Smooth muscle cell (in vitro differentiated cells): ENCODE data around the gene RAB27A. TPM values are rescaled to one million over a fixed set of nuclear protein-coding genes. Genes with fewer than 3 reads are reported as not detected.

Experiments used
- DNase-seq: peaks from one replicate; lab custom pipeline; 2025; ENCODE audit not compliant: unreplicated experiment; lab: John Stamatoyannopoulos, UW
- H2AFZ ChIP-seq: fragments of 200-600 bp; sonication (generic); 2 replicates; pipeline ENCODE4 v1.6.0; 2016; ENCODE audit warnings: antibody characterized with exemption, low read depth, mild to moderate bottlenecking
- H3F3A ChIP-seq: fragments of 200-600 bp; sonication (generic); 2 replicates; pipeline ENCODE4 v1.6.0; 2017; ENCODE audit warnings: antibody characterized with exemption, low read depth
- H3K27ac ChIP-seq: fragments of 200-600 bp; sonication (generic); 2 replicates; pipeline ENCODE4 v1.5.1; 2016; ENCODE audit warnings: low read depth, mild to moderate bottlenecking
- H3K27me3 ChIP-seq: fragments of 200-600 bp; sonication (generic); 2 replicates; pipeline ENCODE4 v1.6.1; 2016; ENCODE audit warnings: low read depth, mild to moderate bottlenecking
- H3K36me3 ChIP-seq: fragments of 200-600 bp; sonication (generic); 2 replicates; pipeline ENCODE4 v1.5.1; 2016; ENCODE audit warnings: low read depth
- H3K4me1 ChIP-seq: fragments of 200-600 bp; sonication (generic); 2 replicates; pipeline ENCODE4 v1.5.1; 2016; ENCODE audit warnings: low read depth
- H3K4me2 ChIP-seq: fragments of 200-600 bp; sonication (generic); 2 replicates; pipeline ENCODE4 v1.6.0; 2016; ENCODE audit warnings: mild to moderate bottlenecking
- H3K4me3 ChIP-seq: fragments of 200-600 bp; sonication (generic); 2 replicates; pipeline ENCODE4 v1.5.1; 2016; ENCODE audit warnings: mild to moderate bottlenecking
- H3K79me2 ChIP-seq: fragments of 200-600 bp; sonication (generic); 2 replicates; pipeline ENCODE4 v1.6.0; 2016; ENCODE audit warnings: low read depth, mild to moderate bottlenecking
- H3K9ac ChIP-seq: fragments of 200-600 bp; sonication (generic); 2 replicates; pipeline ENCODE4 v1.6.0; 2016; ENCODE audit warnings: low read depth
- H3K9me3 ChIP-seq: fragments of 200-600 bp; sonication (generic); replicated peaks from 2 replicates; pipeline ENCODE4 v1.5.1; 2016; ENCODE audit warnings: low read depth
- H4K20me1 ChIP-seq: fragments of 200-600 bp; sonication (generic); 2 replicates; pipeline ENCODE4 v1.6.0; 2016; ENCODE audit warnings: low read depth
- WGBS: methylation state at CpG from one replicate; pipeline ENCODE4 v1.1.7; 2016; ENCODE audit warnings: low lambda C conversion rate; 5-methylcytosine and 5-hydroxymethylcytosine counted together
- polyA plus RNA-seq: library from polyadenylated mRNA; unstranded; fragments of >200 nt; fragmentation: Nextera tagmentation; extraction: Ambion mirVana; gene quantifications from 2 replicates; pipeline ENCODE4 v1.2.1, GENCODE V29; 2016
- total RNA-seq: library from RNA; depleted of rRNA; stranded (reverse); fragments of >200 nt; gene quantifications from 2 replicates; pipeline ENCODE4 v1.2.3, GENCODE V29; 2014
- TF ChIP-seq, protein P1 (sequence below): fragments of 200-600 bp; sonication (generic); IDR thresholded peaks from 2 replicates; pipeline ENCODE4 v1.5.1; 2017; ENCODE audit warnings: borderline replicate concordance, mild to moderate bottlenecking, antibody characterized with exemption; ENCODE audit not compliant: insufficient read depth, poor library complexity, severe bottlenecking

RAB27A gene
- total and polyA plus RNA-seq, 2 experiments from 2014 or later, result 14.6 to 15.6 TPM

DNA sequence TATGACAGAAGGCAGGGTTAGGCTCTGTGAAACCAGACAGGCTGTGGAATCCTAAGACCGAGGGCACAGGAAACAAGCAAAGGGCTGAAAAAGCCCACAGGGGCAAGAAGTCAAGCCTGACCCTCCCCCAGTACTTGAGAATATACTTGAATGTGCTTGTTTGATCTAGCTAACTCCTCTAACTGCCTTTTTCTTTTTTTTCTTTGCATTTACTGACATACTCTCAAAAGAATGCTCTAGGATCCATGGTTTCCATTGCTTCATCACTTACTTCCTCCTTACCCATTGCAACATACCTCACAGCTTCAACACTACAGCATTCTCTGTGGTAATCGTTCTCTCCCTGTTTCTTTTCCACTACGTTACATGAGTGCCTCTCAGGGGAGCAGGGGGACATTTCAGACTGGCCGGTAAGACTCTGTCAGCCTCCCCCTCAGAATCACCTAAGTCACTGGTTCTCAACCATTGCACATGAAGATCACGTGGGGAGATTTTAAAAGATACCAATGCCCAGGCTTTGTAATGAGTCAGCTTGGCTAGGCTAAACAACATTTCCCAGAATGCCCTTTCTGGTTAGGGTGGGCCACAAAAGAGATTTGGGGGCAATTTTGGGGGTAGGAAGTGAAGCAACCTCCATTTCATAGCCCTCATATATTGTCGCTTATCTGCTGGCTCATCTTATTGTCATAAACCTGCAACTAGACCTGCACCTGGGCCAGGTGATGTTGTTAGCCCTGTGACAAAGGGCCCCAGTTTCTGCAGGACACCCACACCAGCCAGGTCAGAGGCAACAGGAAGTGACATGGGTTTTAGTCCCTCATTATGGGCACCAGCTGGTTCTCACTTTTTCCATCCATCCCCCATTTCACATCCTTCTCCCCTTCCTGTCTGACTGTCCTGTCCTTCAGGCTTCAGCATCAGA, 68.3 kb downstream of the RAB27A start:
- no peak overlapping the region for H3K4me3 ChIP-seq
- WGBS, result 29% methylated on average over 6 of the region's 6 CpGs
- no peaks in the 10 kb centered on the region for H4K20me1 ChIP-seq
- H2AFZ ChIP-seq, result no peak overlapping the region
- no peaks in the 10 kb centered on the region for H3K9me3 ChIP-seq
- no peaks in the 10 kb centered on the region for H3K79me2 ChIP-seq
- peak overlapping the region; percentile 72 for H3K4me2 ChIP-seq
- DNase-seq, result no peak
- H3K27ac ChIP-seq, result peak overlapping the region; percentile 94
- no peaks in the 10 kb centered on the region for H3K36me3 ChIP-seq
- H3F3A ChIP-seq, result peaks cover 4% of the 10 kb centered on the region
- TF ChIP-seq, protein P1, sequence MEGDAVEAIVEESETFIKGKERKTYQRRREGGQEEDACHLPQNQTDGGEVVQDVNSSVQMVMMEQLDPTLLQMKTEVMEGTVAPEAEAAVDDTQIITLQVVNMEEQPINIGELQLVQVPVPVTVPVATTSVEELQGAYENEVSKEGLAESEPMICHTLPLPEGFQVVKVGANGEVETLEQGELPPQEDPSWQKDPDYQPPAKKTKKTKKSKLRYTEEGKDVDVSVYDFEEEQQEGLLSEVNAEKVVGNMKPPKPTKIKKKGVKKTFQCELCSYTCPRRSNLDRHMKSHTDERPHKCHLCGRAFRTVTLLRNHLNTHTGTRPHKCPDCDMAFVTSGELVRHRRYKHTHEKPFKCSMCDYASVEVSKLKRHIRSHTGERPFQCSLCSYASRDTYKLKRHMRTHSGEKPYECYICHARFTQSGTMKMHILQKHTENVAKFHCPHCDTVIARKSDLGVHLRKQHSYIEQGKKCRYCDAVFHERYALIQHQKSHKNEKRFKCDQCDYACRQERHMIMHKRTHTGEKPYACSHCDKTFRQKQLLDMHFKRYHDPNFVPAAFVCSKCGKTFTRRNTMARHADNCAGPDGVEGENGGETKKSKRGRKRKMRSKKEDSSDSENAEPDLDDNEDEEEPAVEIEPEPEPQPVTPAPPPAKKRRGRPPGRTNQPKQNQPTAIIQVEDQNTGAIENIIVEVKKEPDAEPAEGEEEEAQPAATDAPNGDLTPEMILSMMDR, result no peak
- no peaks in the 10 kb centered on the region for H3K27me3 ChIP-seq
- peaks cover 3% of the 10 kb centered on the region for H3K4me1 ChIP-seq
- peak overlapping the region; percentile 78 for H3K9ac ChIP-seq

DNA sequence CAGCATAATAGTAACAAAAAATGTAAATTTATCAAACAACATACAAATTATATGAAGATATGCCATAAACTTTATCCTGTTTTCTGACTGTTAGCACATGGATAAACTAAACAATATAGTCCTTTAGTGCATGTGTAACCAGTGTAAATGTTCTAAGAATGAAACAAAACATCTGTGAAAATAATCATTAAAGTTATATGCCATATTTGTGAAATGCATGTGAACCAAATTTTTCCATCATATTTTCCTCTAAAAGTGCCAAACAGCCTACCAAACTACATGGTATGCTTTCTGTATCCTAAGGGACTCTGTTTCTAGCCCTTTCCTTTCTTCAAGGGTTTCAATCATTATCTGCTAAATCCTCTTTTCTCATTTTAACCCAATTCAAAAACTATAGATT, 69.0 kb downstream of the RAB27A start:
- H3K9ac ChIP-seq, result peak overlapping the region; percentile 78
- H3K9me3 ChIP-seq, result no peaks in the 10 kb centered on the region
- peak overlapping the region; percentile 72 for H3K4me2 ChIP-seq
- H4K20me1 ChIP-seq, result no peaks in the 10 kb centered on the region
- no peaks in the 10 kb centered on the region for H3K27me3 ChIP-seq
- H3K27ac ChIP-seq, result peak overlapping the region; percentile 94
- no peaks in the 10 kb centered on the region for H3K79me2 ChIP-seq
- peaks cover 3% of the 10 kb centered on the region for H3K4me1 ChIP-seq
- DNase-seq, result no peak
- H2AFZ ChIP-seq, result no peak overlapping the region
- TF ChIP-seq, protein P1, result no peak
- no peaks in the 10 kb centered on the region for H3K36me3 ChIP-seq
- H3F3A ChIP-seq, result peaks cover 4% of the 10 kb centered on the region
- H3K4me3 ChIP-seq, result no peak overlapping the region

DNA sequence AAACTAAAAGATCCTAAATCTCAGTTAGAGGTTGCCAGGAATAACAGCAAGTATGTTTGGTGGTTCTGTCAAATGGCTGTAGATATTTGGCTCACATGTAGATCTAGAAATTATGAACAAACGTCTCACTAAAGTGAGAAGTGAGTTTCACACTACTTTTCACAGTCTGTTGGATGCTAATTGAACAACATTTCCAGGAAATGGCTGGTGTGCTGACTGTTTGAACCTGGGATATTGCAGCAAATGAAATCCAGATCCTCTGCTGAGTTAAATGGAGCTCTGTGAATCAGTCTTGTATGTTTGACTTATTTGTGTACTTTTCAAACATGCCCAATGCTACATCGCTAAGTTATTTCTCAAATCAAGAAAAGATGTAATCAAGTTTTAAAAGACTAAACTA, 71.6 kb downstream of the RAB27A start:
- Histone ChIP-seq H3K9me3 (no peaks in the 10 kb centered on the region), H3K4me1 (peaks cover 3% of the 10 kb centered on the region), H3F3A (peaks cover 4% of the 10 kb centered on the region), H3K4me2 (no peak overlapping the region), H3K27me3 (no peaks in the 10 kb centered on the region), H3K36me3 (no peaks in the 10 kb centered on the region), H2AFZ (no peak overlapping the region), H3K27ac (no peak overlapping the region), H4K20me1 (no peaks in the 10 kb centered on the region), H3K79me2 (no peaks in the 10 kb centered on the region), H3K4me3 (no peak overlapping the region), H3K9ac (no peak overlapping the region)
- no peak for DNase-seq
- WGBS, result 76% methylated on average over 2 of the region's 2 CpGs
- TF ChIP-seq, protein P1, result no peak
